Measurements from ENCODE around the gene SH2D3A.

DNA sequence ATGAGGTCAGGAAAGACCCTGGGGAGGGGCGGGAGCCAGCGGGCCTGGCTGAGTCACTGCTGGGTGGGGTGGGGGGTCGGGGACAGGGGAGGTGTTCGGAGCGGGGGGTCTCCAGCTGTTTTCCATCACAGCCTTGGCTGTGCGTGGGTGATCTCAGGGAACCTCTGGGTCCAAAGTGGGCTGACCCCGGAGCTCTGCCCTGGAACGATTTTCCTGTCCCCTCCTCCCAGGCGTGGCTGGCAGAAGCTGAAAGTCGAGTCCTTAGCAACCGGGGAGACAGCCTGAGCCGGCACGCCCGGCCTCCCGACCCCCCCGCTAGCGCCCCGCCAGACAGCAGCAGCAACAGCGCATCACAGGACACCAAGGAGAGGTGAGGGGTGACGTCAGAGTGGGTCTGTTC lies 17.2 kb downstream of the SH2D3A start:
- TF ChIP-seq CTCF (conservative IDR thresholded peaks at IDR 0.05; ENCODE audit: low read depth in 2 of 2) (no peak), EZH2 (IDR thresholded peaks at IDR 0.05; ENCODE audit: low read depth, unreplicated experiment) (no peak), POLR2AphosphoS5 (IDR thresholded peaks at IDR 0.05; ENCODE audit: low read depth) (no peak), ZNF331 (CRISPR knock-in tag; IDR thresholded peaks at IDR 0.05; ENCODE audit: low read depth) (no peak)
- TF ChIP-seq, protein P1, sequence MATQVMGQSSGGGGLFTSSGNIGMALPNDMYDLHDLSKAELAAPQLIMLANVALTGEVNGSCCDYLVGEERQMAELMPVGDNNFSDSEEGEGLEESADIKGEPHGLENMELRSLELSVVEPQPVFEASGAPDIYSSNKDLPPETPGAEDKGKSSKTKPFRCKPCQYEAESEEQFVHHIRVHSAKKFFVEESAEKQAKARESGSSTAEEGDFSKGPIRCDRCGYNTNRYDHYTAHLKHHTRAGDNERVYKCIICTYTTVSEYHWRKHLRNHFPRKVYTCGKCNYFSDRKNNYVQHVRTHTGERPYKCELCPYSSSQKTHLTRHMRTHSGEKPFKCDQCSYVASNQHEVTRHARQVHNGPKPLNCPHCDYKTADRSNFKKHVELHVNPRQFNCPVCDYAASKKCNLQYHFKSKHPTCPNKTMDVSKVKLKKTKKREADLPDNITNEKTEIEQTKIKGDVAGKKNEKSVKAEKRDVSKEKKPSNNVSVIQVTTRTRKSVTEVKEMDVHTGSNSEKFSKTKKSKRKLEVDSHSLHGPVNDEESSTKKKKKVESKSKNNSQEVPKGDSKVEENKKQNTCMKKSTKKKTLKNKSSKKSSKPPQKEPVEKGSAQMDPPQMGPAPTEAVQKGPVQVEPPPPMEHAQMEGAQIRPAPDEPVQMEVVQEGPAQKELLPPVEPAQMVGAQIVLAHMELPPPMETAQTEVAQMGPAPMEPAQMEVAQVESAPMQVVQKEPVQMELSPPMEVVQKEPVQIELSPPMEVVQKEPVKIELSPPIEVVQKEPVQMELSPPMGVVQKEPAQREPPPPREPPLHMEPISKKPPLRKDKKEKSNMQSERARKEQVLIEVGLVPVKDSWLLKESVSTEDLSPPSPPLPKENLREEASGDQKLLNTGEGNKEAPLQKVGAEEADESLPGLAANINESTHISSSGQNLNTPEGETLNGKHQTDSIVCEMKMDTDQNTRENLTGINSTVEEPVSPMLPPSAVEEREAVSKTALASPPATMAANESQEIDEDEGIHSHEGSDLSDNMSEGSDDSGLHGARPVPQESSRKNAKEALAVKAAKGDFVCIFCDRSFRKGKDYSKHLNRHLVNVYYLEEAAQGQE (IDR thresholded peaks at IDR 0.05; ENCODE audit: unreplicated experiment), result no peak

Measured in GM23338 (cell line).